ENCODE measurements around the gene COG8. TPM values are rescaled to one million over a fixed set of nuclear protein-coding genes. Genes with fewer than 3 reads are reported as not detected.

Gene COG8
- total RNA-seq, 1 donor from 2014 or later: 57.3 TPM

- H3K27ac Mint-ChIP-seq: no peak overlapping the region
- no peaks in the 10 kb centered on the region for H3K27me3 Mint-ChIP-seq
- peaks cover 8% of the 10 kb centered on the region for H3K36me3 Mint-ChIP-seq
- H3K4me3 Mint-ChIP-seq: no peak overlapping the region
- peaks cover 10% of the 10 kb centered on the region for H3K4me1 Mint-ChIP-seq (ENCODE audit: unreplicated experiment)
- DNase-seq (ENCODE audit: extremely low spot score, unreplicated experiment): no peak
- no peak for TF ChIP-seq CTCF (conservative IDR thresholded peaks at IDR 0.05)
- no peaks in the 10 kb centered on the region for H3K9me3 Mint-ChIP-seq
Measured at GRCh38 chr16:69345923-69346322, 6.6 kb upstream of the COG8 start.

DNA sequence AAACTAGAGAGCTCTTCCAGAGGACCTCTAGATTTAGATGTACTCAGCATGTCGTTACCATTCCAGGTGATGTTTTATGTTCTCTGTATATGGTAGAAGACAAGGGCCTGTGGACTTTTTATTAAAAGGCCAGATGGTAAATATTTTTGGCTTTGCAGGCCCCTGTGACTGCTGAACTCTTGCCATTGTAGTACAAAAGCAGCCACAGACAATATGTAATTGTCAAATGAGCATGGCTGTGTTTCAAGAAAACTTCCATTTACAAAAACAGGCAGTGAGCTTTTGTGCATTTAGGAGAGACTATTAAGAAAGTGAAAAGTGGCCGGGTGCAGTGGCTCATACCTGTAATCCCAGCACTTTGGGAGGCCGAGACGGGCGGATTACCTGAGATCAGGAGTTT, 4.8 kb upstream of the COG8 start:
- no peak for TF ChIP-seq CTCF (conservative IDR thresholded peaks at IDR 0.05)

DNA sequence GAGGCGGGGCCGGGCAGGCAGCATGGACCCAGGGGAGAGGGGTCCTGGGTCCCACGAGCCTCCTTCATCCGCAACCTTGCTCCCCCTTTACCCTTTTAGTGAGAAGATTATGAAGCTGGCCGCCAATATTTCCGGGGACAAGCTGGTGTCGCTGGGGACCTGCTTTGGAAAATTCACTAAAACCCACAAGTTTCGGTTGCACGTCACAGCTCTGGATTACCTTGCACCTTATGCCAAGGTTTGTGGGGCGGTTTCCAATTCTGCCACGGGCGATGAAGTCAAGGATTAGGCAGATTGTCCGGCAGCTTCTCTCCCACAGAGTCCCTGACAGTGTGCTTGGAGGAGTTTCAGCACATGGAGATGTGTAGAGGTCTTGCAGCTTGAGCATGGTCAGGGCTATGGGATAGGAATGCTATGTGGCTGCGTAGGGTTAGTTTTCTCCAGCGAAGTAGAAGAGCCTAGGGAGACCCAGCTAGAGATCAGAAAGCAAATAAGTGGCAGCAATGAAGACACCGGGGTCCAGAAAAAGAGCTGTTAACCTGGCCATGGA, 806 bp upstream of the COG8 start:
- Mint-ChIP-seq H3K36me3 (peaks cover 19% of the 10 kb centered on the region), H3K9me3 (no peaks in the 10 kb centered on the region), H3K27me3 (no peaks in the 10 kb centered on the region), H3K4me3 (peak overlapping the region; percentile 100), H3K27ac (peak overlapping the region; percentile 98), H3K4me1 (ENCODE audit: unreplicated experiment) (peaks cover 27% of the 10 kb centered on the region)
- DNase-seq (ENCODE audit: extremely low spot score, unreplicated experiment): no peak
- no peak for TF ChIP-seq CTCF (conservative IDR thresholded peaks at IDR 0.05)

More for the DNA sequence above, 4.8 kb upstream of the COG8 start:
- no peaks in the 10 kb centered on the region for H3K27me3 Mint-ChIP-seq
- peaks cover 17% of the 10 kb centered on the region for H3K36me3 Mint-ChIP-seq
- peaks cover 18% of the 10 kb centered on the region for H3K4me1 Mint-ChIP-seq (ENCODE audit: unreplicated experiment)
- no peak for DNase-seq (ENCODE audit: extremely low spot score, unreplicated experiment)
- H3K27ac Mint-ChIP-seq: no peak overlapping the region
- no peak overlapping the region for H3K4me3 Mint-ChIP-seq
- no peaks in the 10 kb centered on the region for H3K9me3 Mint-ChIP-seq

GRCh38 chr16:69338557-69339288, 641 bp downstream of the COG8 start:
- Mint-ChIP-seq H3K4me1 (ENCODE audit: unreplicated experiment) (peaks cover 27% of the 10 kb centered on the region), H3K4me3 (peak overlapping the region; percentile 100), H3K27ac (peak overlapping the region; percentile 98), H3K9me3 (no peaks in the 10 kb centered on the region), H3K36me3 (peaks cover 22% of the 10 kb centered on the region), H3K27me3 (no peaks in the 10 kb centered on the region)
- no peak for TF ChIP-seq CTCF (conservative IDR thresholded peaks at IDR 0.05)
- no peak for DNase-seq (ENCODE audit: extremely low spot score, unreplicated experiment)

- Mint-ChIP-seq H3K4me1 (ENCODE audit: unreplicated experiment) (peaks cover 14% of the 10 kb centered on the region), H3K27me3 (no peaks in the 10 kb centered on the region), H3K36me3 (peaks cover 18% of the 10 kb centered on the region), H3K9me3 (no peaks in the 10 kb centered on the region), H3K4me3 (no peak overlapping the region), H3K27ac (no peak overlapping the region)
- no peak for DNase-seq (ENCODE audit: extremely low spot score, unreplicated experiment)
- no peak for TF ChIP-seq CTCF (conservative IDR thresholded peaks at IDR 0.05)
Measured at GRCh38 chr16:69334696-69335095, 4.7 kb downstream of the COG8 start.

All from type B pancreatic cell (in vitro differentiated cells).